Pancreas (tissue), 10 donors: Measurements from ENCODE around the gene ITGA7. TPM values are rescaled to one million over a fixed set of nuclear protein-coding genes. Genes with fewer than 3 reads are reported as not detected.

ENCODE experiments used
- ATAC-seq, 4 donors: fragments of 200-7000 bp; cut with Tn5 transposase; one replicate each; pipeline versions ENCODE4 v1.8.0 to v1.9.1; 2020; ENCODE audit warnings: mild to moderate bottlenecking in 4 of 4, moderate library complexity in 4 of 4
- DNase-seq, 6 donors: peaks; one replicate each; pipeline ENCODE4 v3.0.0-alpha.2; 2020
- FAIRE-seq: peaks from 2 replicates; lab custom pipeline; 2012; peaks lifted over from hg19 to GRCh38; lab: Jason Lieb, UNC
- H3K27ac ChIP-seq, 4 donors: fragments of 200-600 bp; sonication (generic); 1 replicate in 3 of 4; 2 replicates in 1 of 4; pipeline versions ENCODE4 v1.5.0 to v1.8.0; 2020
- H3K27me3 ChIP-seq, 4 donors: fragments of 200-600 bp; one replicate each; pipeline ENCODE4 v1.8.0; 2021
- H3K36me3 ChIP-seq, 3 donors: fragments of 200-600 bp; sonication (generic) in 1 of 3; one replicate each; pipeline versions ENCODE4 v1.5.0 to v1.8.0; 2020 to 2021
- H3K4me1 ChIP-seq, 3 donors: fragments of 200-600 bp; one replicate each; pipeline ENCODE4 v1.8.0; 2021
- H3K4me3 ChIP-seq, 4 donors: fragments of 200-600 bp; sonication (generic) in 2 of 4; one replicate each; pipeline versions ENCODE4 v1.5.0 to v1.8.0; 2020 to 2021
- H3K9me3 ChIP-seq, 4 donors: fragments of 200-600 bp; one replicate each; pipeline ENCODE4 v1.8.0; 2021
- WGBS, 2 donors: extraction: QIAGEN DNeasy Blood & Tissue Kit; methylation state at CpG; one replicate each; pipeline ENCODE4 v1.1.7; 2013; 5-methylcytosine and 5-hydroxymethylcytosine counted together
- intact Hi-C, 3 donors: fragments of 100-400 bp; cut with DNase I; formaldehyde crosslinking; loops; one replicate each; pipeline versions ENCODE4 v1.11.1 to v1.14.2; 2022
- polyA plus RNA-seq, 2 donors: library from polyadenylated mRNA; stranded (reverse); fragments of 200-250 nt; gene quantifications; one replicate each; pipeline ENCODE4 v1.2.3, GENCODE V29; 2013
- total RNA-seq, 6 donors: library from RNA; stranded (reverse); fragmentation: NEBNext Ultra II Directional in 4 of 6; extraction: Animal tissue kit (Norgen Biotek cat#: 25700) in 4 of 6; gene quantifications; one replicate each; pipeline versions ENCODE4 v1.2.1 to v1.2.4, GENCODE V29; 2021 to 2023
- TF ChIP-seq, protein P1 (sequence below), 4 donors: fragments of 200-600 bp; sonication (generic) in 3 of 4; IDR thresholded peaks; one replicate each; pipeline versions ENCODE4 v1.5.0 to v1.8.0; 2021; ENCODE audit warnings: antibody characterized with exemption in 4 of 4
- donor health status: healthy with polysubstance abuse.
- donor health status: DM: no; HTN: no; CAD: no; lungs with moderate emphysema.
- donor health status: DM: no; HTN: no; CAD: no.
- donor health status: control.
- donor health status: control.
- donor health status: Bipolar disorder and iron deficiency.
- donor health status: DM: yes; HTN: yes; CAD: no.
- donor health status: DM: no; HTN: no; CAD: no.
- donor health status: DM: no; HTN: no; CAD: no.
- donor health status: DM: yes; HTN: yes; CAD: no.

Gene ITGA7
- total and polyA plus RNA-seq, 8 donors = 3.4 to 34.5 (median 9.1) TPM

GRCh38 chr12:55636853-55637252 is 70.9 kb downstream of the ITGA7 start, which contains the start of gene OR10P1:
TSS of gene OR10P1 (plus strand) at chr12:55636892. CDS start at chr12:55636892, 0 bp downstream.
- Histone ChIP-seq H3K36me3 (no peaks in the 10 kb centered on the region), H3K9me3 (no peaks in the 10 kb centered on the region), H3K27ac (no peak within 1 kb of the TSS), H3K4me1 (no peaks in the 10 kb centered on the region), H3K4me3 (no peak within 1 kb of the TSS), H3K27me3 (no peaks in the 10 kb centered on the region)
- intact Hi-C loops = no loop called here
- FAIRE-seq (no peak), DNase-seq (no peak), ATAC-seq (no peak)
- 79% methylated on average over 6 of the region's 6 CpGs for WGBS, 2 donors
- TF ChIP-seq, protein P1, sequence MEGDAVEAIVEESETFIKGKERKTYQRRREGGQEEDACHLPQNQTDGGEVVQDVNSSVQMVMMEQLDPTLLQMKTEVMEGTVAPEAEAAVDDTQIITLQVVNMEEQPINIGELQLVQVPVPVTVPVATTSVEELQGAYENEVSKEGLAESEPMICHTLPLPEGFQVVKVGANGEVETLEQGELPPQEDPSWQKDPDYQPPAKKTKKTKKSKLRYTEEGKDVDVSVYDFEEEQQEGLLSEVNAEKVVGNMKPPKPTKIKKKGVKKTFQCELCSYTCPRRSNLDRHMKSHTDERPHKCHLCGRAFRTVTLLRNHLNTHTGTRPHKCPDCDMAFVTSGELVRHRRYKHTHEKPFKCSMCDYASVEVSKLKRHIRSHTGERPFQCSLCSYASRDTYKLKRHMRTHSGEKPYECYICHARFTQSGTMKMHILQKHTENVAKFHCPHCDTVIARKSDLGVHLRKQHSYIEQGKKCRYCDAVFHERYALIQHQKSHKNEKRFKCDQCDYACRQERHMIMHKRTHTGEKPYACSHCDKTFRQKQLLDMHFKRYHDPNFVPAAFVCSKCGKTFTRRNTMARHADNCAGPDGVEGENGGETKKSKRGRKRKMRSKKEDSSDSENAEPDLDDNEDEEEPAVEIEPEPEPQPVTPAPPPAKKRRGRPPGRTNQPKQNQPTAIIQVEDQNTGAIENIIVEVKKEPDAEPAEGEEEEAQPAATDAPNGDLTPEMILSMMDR (IDR thresholded peaks at IDR 0.05) = no peak

GRCh38 chr12:55636116-55636655 is 71.5 kb downstream of the ITGA7 start:
- intact Hi-C loops = no loop called here
- ATAC-seq (no peak), FAIRE-seq (no peak), DNase-seq (no peak)
- H3K36me3 ChIP-seq = no peaks in the 10 kb centered on the region
- H3K9me3 ChIP-seq = no peaks in the 10 kb centered on the region
- WGBS, 2 donors = 69 to 85% methylated on average over 6 of the region's 6 CpGs
- no peak overlapping the region for H3K27ac ChIP-seq
- TF ChIP-seq, protein P1 (IDR thresholded peaks at IDR 0.05) = no peak
- H3K4me1 ChIP-seq = no peaks in the 10 kb centered on the region
- H3K27me3 ChIP-seq = no peaks in the 10 kb centered on the region
- no peak overlapping the region for H3K4me3 ChIP-seq

Other genes starting within 250 kb of the ITGA7 start
- gene OR6C70, start 237.8 kb downstream of the ITGA7 start, total RNA-seq = not detected
- not detected for gene OR6C70, start 237.8 kb downstream of the ITGA7 start, polyA plus RNA-seq
- gene OR6C68, start 215.5 kb downstream of the ITGA7 start, total RNA-seq = not detected
- gene OR6C68, start 215.5 kb downstream of the ITGA7 start, polyA plus RNA-seq = not detected
- not detected for gene OR6C4, start 158.3 kb downstream of the ITGA7 start, total RNA-seq
- not detected for gene OR6C4, start 158.3 kb downstream of the ITGA7 start, polyA plus RNA-seq
- gene OR2AP1, start 135.4 kb downstream of the ITGA7 start, total RNA-seq = not detected
- gene OR2AP1, start 135.4 kb downstream of the ITGA7 start, polyA plus RNA-seq = not detected
- not detected for gene OR10P1, start 71.0 kb downstream of the ITGA7 start, total RNA-seq
- gene OR10P1, start 71.0 kb downstream of the ITGA7 start, polyA plus RNA-seq = not detected
- gene BLOC1S1, start 8.1 kb upstream of the ITGA7 start, total RNA-seq = 10 to 100 TPM; 32.5 to 60.6 (median 44.4) TPM
- 100 to 1,000 TPM; 153 to 155 TPM for gene BLOC1S1, start 8.1 kb upstream of the ITGA7 start, polyA plus RNA-seq
- 1 to 10 TPM; 1.3 to 4.4 (median 2.5) TPM for gene RDH5, start 12.5 kb upstream of the ITGA7 start, total RNA-seq
- gene RDH5, start 12.5 kb upstream of the ITGA7 start, polyA plus RNA-seq = 10 to 100 TPM in 1 of 2 donors, 1 to 10 TPM in 1; 8.8 to 12.6 TPM
- 100 to 1,000 TPM; 433 to 636 (median 525) TPM for gene CD63, start 21.1 kb upstream of the ITGA7 start, total RNA-seq
- gene CD63, start 21.1 kb upstream of the ITGA7 start, polyA plus RNA-seq = 100 to 1,000 TPM; 625 to 717 TPM
- gene GDF11, start 35.2 kb upstream of the ITGA7 start, total RNA-seq = 1 to 10 TPM in 5 of 6 donors, under 1 TPM in 1; 0.91 to 3.5 (median 1.3) TPM
- 1 to 10 TPM in 1 of 2 donors, under 1 TPM in 1; 0.99 to 1.7 TPM for gene GDF11, start 35.2 kb upstream of the ITGA7 start, polyA plus RNA-seq
- 10 to 100 TPM; 12.3 to 22.6 (median 16.0) TPM for gene SARNP, start 109.8 kb upstream of the ITGA7 start, total RNA-seq
- gene SARNP, start 109.8 kb upstream of the ITGA7 start, polyA plus RNA-seq = 10 to 100 TPM; 34.1 to 47.9 TPM
- 10 to 100 TPM in 5 of 6 donors, 1 to 10 TPM in 1; 8.6 to 28.8 (median 16.8) TPM for gene ORMDL2, start 110.1 kb upstream of the ITGA7 start, total RNA-seq
- 10 to 100 TPM; 21.2 to 33.3 TPM for gene ORMDL2, start 110.1 kb upstream of the ITGA7 start, polyA plus RNA-seq
- gene DNAJC14, start 121.7 kb upstream of the ITGA7 start, total RNA-seq = 10 to 100 TPM in 5 of 6 donors, 1 to 10 TPM in 1; 8.7 to 20.2 (median 12.5) TPM
- gene DNAJC14, start 121.7 kb upstream of the ITGA7 start, polyA plus RNA-seq = 10 to 100 TPM in 1 of 2 donors, 1 to 10 TPM in 1; 7.8 to 13.8 TPM
- 1 to 10 TPM in 4 of 6 donors, under 1 TPM in 2; 0.63 to 6.8 (median 1.8) TPM for gene MMP19, start 135.0 kb upstream of the ITGA7 start, total RNA-seq
- gene MMP19, start 135.0 kb upstream of the ITGA7 start, polyA plus RNA-seq = 1 to 10 TPM; 4.3 to 7.5 TPM
- gene PYM1, start 220.0 kb upstream of the ITGA7 start, total RNA-seq = 10 to 100 TPM; 10.8 to 14.9 (median 13.0) TPM
- 10 to 100 TPM; 24.4 to 32.9 TPM for gene PYM1, start 220.0 kb upstream of the ITGA7 start, polyA plus RNA-seq
- 10 to 100 TPM; 15.5 to 34.9 (median 22.8) TPM for gene DGKA, start 223.3 kb upstream of the ITGA7 start, total RNA-seq
- 10 to 100 TPM; 40.2 to 53.9 TPM for gene DGKA, start 223.3 kb upstream of the ITGA7 start, polyA plus RNA-seq